WTC11 (cell line): ENCODE measurements around the gene LBHD2. TPM values are rescaled to one million over a fixed set of nuclear protein-coding genes. Genes with fewer than 3 reads are reported as not detected.

ENCODE experiments used
- ATAC-seq: fragments of 200-7000 bp; cut with Tn5 transposase; 2 replicates; pipeline ENCODE4 v1.10.0; 2021; ENCODE audit warnings: mild to moderate bottlenecking, moderate library complexity
- CTCF ChIA-PET: fragments of 300-600 bp; sonication (Branson Sonifier 250); formaldehyde crosslinking; loops from one replicate; lab custom pipeline; 2021; ENCODE audit warnings: antibody characterized with exemption; lab: Charles Lee
- POLR2A ChIA-PET: fragments of 350-600 bp; sonication (Branson Sonifier 250); formaldehyde crosslinking; loops from one replicate; lab custom pipeline; 2021; ENCODE audit warnings: antibody characterized with exemption; lab: Charles Lee
- DNase-seq: peaks from one replicate; pipeline ENCODE4 v3.0.0; 2021; ENCODE audit warnings: low spot score
- H3K27ac Mint-ChIP-seq: 2 replicates; pipeline ENCODE4 v1.8.0; 2021; ENCODE audit warnings: mixed read lengths
- H3K27me3 Mint-ChIP-seq: 2 replicates; pipeline ENCODE4 v1.8.0; 2021; ENCODE audit warnings: low read depth, mild to moderate bottlenecking, moderate library complexity, mixed read lengths
- H3K36me3 Mint-ChIP-seq: 2 replicates; pipeline ENCODE4 v1.8.0; 2021; ENCODE audit warnings: mixed read lengths
- H3K4me1 Mint-ChIP-seq: 2 replicates; pipeline ENCODE4 v1.8.0; 2022; ENCODE audit warnings: mixed read lengths
- H3K4me3 Mint-ChIP-seq: 2 replicates; pipeline ENCODE4 v1.8.0; 2021; ENCODE audit warnings: mild to moderate bottlenecking, moderate library complexity, mixed read lengths
- H3K9me3 Mint-ChIP-seq: 2 replicates; pipeline ENCODE4 v1.8.0; 2021; ENCODE audit warnings: mixed read lengths
- JUN ChIP-seq: sonication (generic); formaldehyde crosslinking; IDR thresholded peaks from 2 replicates; pipeline ENCODE4 v1.8.0; 2023; ENCODE audit warnings: mild to moderate bottlenecking, missing genetic modification reagents
- MYBL2 ChIP-seq: sonication (generic); formaldehyde crosslinking; IDR thresholded peaks from 2 replicates; pipeline ENCODE4 v1.8.1; 2023; ENCODE audit warnings: mild to moderate bottlenecking, moderate library complexity, missing genetic modification reagents
- NR3C1 ChIP-seq: sonication (generic); formaldehyde crosslinking; conservative IDR thresholded peaks from 2 replicates; pipeline ENCODE4 v1.8.1; 2023; ENCODE audit warnings: low read depth, mild to moderate bottlenecking, missing genetic modification reagents
- TP53 ChIP-seq: sonication (generic); formaldehyde crosslinking; IDR thresholded peaks from 2 replicates; pipeline ENCODE4 v1.8.1; 2023; ENCODE audit warnings: mild to moderate bottlenecking, missing genetic modification reagents
- USF2 ChIP-seq: sonication (generic); formaldehyde crosslinking; IDR thresholded peaks from 2 replicates; pipeline ENCODE4 v1.8.1; 2023; ENCODE audit warnings: mild to moderate bottlenecking, missing genetic modification reagents, moderate library complexity
- ZBTB21 ChIP-seq: sonication (generic); formaldehyde crosslinking; IDR thresholded peaks from 2 replicates; pipeline ENCODE4 v1.8.1; 2023; ENCODE audit warnings: mild to moderate bottlenecking, missing genetic modification reagents, borderline replicate concordance
- ZNF138 ChIP-seq: sonication (generic); formaldehyde crosslinking; conservative IDR thresholded peaks from 2 replicates; pipeline ENCODE4 v1.8.1; 2022; ENCODE audit warnings: mild to moderate bottlenecking, moderate library complexity, missing genetic modification reagents
- ZNF232 ChIP-seq: sonication (generic); formaldehyde crosslinking; IDR thresholded peaks from 2 replicates; pipeline ENCODE4 v1.8.0; 2022; ENCODE audit warnings: mild to moderate bottlenecking, missing genetic modification reagents
- ZNF317 ChIP-seq: sonication (generic); formaldehyde crosslinking; IDR thresholded peaks from 2 replicates; pipeline ENCODE4 v1.8.1; 2023; ENCODE audit warnings: low read depth, mild to moderate bottlenecking, moderate library complexity, missing genetic modification reagents, borderline replicate concordance
- ZNF423 ChIP-seq: fragments of 250-450 bp; sonication (Bioruptor Pico); IDR thresholded peaks from 2 replicates; pipeline ENCODE4 v2.1.2; 2022; ENCODE audit warnings: mild to moderate bottlenecking, moderate library complexity
- ZNF512 ChIP-seq: sonication (generic); formaldehyde crosslinking; IDR thresholded peaks from 2 replicates; pipeline ENCODE4 v1.8.1; 2022; ENCODE audit warnings: missing genetic modification reagents, borderline replicate concordance
- total RNA-seq: library from RNA; stranded (reverse); gene quantifications from 3 replicates; pipeline ENCODE4 v1.2.3, GENCODE V29; 2021
- TF ChIP-seq, protein P1 (sequence below): sonication (generic); formaldehyde crosslinking; IDR thresholded peaks from 2 replicates; pipeline ENCODE4 v1.8.1; 2022; ENCODE audit warnings: mild to moderate bottlenecking, moderate library complexity, missing genetic modification reagents
- TF ChIP-seq, protein P2 (sequence below): sonication (generic); formaldehyde crosslinking; IDR thresholded peaks from 2 replicates; pipeline ENCODE4 v1.8.0; 2022; ENCODE audit warnings: mild to moderate bottlenecking, missing genetic modification reagents

The LBHD2 gene
- total RNA-seq, 1 experiment from 2014 or later, result not detected

DNA sequence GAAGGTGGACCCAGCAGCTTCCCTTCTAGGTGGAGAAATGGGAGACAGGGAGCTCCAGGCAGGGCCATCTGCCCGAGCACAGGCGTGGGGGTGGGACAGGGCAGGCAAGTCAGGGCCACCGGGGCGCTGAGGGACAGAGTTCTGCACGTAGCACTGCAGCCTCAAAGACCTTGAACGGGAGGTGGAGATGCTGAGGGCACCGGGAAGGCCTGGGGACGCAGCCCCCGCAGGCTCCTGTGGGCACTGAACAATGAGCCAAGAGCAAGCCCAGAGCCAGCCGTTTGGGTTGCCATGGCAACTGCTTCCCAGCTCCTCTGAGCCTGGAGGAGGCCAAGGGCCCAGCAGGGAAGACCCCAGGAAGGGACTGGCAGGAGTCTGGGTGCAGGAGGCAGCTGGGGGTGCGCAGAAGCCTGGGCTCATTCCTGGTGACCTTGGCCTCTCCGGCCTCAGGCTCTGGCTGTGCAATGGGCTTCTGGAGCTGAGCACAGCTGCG lies 3.4 kb downstream of the LBHD2 start (continued):
- no peak for TF ChIP-seq NR3C1

DNA sequence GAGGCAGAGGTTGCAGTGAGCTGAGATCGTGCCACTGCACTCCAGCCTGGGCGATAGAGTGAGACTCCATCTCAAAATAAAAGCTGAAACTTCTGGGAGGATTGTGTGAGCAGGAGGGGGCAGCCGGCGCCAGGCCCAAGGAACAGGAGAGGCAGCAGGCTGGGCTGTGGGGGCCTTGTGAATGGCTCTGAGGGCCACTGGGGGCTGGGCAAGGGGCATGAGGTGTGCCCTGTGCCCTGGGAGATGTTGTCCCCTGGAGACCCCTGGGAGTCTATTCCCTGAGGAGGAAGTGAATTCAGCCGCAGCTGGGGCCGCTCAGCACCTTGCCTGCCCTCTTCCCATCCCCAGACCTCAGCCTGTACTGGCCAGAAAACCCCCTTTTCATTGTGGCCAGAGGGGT lies 4.9 kb downstream of the LBHD2 start:
- H3K36me3 Mint-ChIP-seq, result no peaks in the 10 kb centered on the region
- peaks cover 20% of the 10 kb centered on the region for H3K27me3 Mint-ChIP-seq
- TF ChIP-seq USF2 (CRISPR knock-in tag) (no peak), ZNF232 (CRISPR knock-in tag) (no peak), ZBTB21 (CRISPR knock-in tag) (no peak), ZNF512 (CRISPR knock-in tag) (no peak), MYBL2 (CRISPR knock-in tag) (no peak)
- TF ChIP-seq, protein P1, sequence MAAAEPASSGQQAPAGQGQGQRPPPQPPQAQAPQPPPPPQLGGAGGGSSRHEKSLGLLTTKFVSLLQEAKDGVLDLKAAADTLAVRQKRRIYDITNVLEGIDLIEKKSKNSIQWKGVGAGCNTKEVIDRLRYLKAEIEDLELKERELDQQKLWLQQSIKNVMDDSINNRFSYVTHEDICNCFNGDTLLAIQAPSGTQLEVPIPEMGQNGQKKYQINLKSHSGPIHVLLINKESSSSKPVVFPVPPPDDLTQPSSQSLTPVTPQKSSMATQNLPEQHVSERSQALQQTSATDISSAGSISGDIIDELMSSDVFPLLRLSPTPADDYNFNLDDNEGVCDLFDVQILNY, result no peak
- H3K9me3 Mint-ChIP-seq, result no peaks in the 10 kb centered on the region
- H3K4me3 Mint-ChIP-seq, result no peak overlapping the region
- H3K27ac Mint-ChIP-seq, result no peak overlapping the region
- ATAC-seq (no peak), DNase-seq (no peak)
- CTCF ChIA-PET, result interaction anchor here (6.7 kb wide), 1 partner anchor 16 kb away, joined by 65 read pairs; no protein-coding TSS in a partner anchor
- H3K4me1 Mint-ChIP-seq, result 0 out of 2 replicates have a peak, but pooled peaks cover 4% of the 10 kb centered on the region
- POLR2A ChIA-PET, result no interaction called here

- H3K9me3 Mint-ChIP-seq, result no peaks in the 10 kb centered on the region
- TF ChIP-seq ZNF138 (CRISPR knock-in tag) (no peak), ZNF317 (CRISPR knock-in tag) (no peak)
- TF ChIP-seq, protein P2, sequence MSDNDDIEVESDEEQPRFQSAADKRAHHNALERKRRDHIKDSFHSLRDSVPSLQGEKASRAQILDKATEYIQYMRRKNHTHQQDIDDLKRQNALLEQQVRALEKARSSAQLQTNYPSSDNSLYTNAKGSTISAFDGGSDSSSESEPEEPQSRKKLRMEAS (CRISPR knock-in tag), result no peak
- H3K4me3 Mint-ChIP-seq, result no peak overlapping the region
- POLR2A ChIA-PET, result no interaction called here
- CTCF ChIA-PET, result interaction anchor here (6.7 kb wide), 1 partner anchor 15 kb away, joined by 65 read pairs; no protein-coding TSS in a partner anchor
- ATAC-seq, result no peak
- H3K27me3 Mint-ChIP-seq, result peaks cover 17% of the 10 kb centered on the region
- 0 out of 2 replicates have a peak, but pooled peaks cover 4% of the 10 kb centered on the region for H3K4me1 Mint-ChIP-seq
- no peak for DNase-seq
- no peak overlapping the region for H3K27ac Mint-ChIP-seq
- H3K36me3 Mint-ChIP-seq, result no peaks in the 10 kb centered on the region
Measured at GRCh38 chr14:103089386-103090335, 5.7 kb downstream of the LBHD2 start.

- ChIA-PET POLR2A (no interaction called here), CTCF (interaction anchor here (1.0 to 6.7 kb wide), 4 partner anchors 10 to 202 kb away, joined by 3 to 65 read pairs (median 4); no protein-coding TSS in a partner anchor)
- TF ChIP-seq TP53 (0 out of 2 replicates have a peak, but pooled peaks have one; percentile 6), ZNF423 (CRISPR knock-in tag) (no peak), USF2 (CRISPR knock-in tag) (no peak), JUN (CRISPR knock-in tag) (no peak), NR3C1 (no peak)
- no peaks in the 10 kb centered on the region for H3K9me3 Mint-ChIP-seq
- H3K27me3 Mint-ChIP-seq, result peaks cover 10% of the 10 kb centered on the region
- H3K36me3 Mint-ChIP-seq, result no peaks in the 10 kb centered on the region
- no peak for DNase-seq
- H3K4me1 Mint-ChIP-seq, result 0 out of 2 replicates have a peak, but pooled peaks cover 4% of the 10 kb centered on the region
- H3K27ac Mint-ChIP-seq, result no peak overlapping the region
- ATAC-seq, result no peak
- H3K4me3 Mint-ChIP-seq, result peak overlapping the region; percentile 63
Measured at GRCh38 chr14:103090481-103091020, 6.5 kb downstream of the LBHD2 start.
